D721Med (cell line): ENCODE data around the gene SGCA.

Experiments used
- DNase-seq: peaks from one replicate; pipeline ENCODE4 v3.0.0; 2011; ENCODE audit warnings: low spot score; ENCODE audit not compliant: insufficient read length
- FAIRE-seq: peaks from 2 replicates; lab custom pipeline; 2011; peaks lifted over from hg19 to GRCh38; lab: Jason Lieb, UNC
- CTCF ChIP-seq: IDR thresholded peaks from 2 replicates; pipeline ENCODE4 v1.5.1; 2012; ENCODE audit warnings: mild to moderate bottlenecking, control low read depth; ENCODE audit not compliant: insufficient read depth; ENCODE audit errors: missing control alignments

Gene SGCA

GRCh38 chr17:50161023-50161910 is 4.5 kb upstream of the SGCA start:
- peak; percentile 98 for TF ChIP-seq CTCF
- FAIRE-seq (no peak), DNase-seq (peak; percentile 100)

- no peak for FAIRE-seq
- no peak for DNase-seq
- no peak for TF ChIP-seq CTCF
Measured at GRCh38 chr17:50161911-50162288, 3.9 kb upstream of the SGCA start.

GRCh38 chr17:50162466-50163254 is 3.1 kb upstream of the SGCA start:
- FAIRE-seq = no peak
- no peak for DNase-seq
- no peak for TF ChIP-seq CTCF

GRCh38 chr17:50163843-50164696 is 1.7 kb upstream of the SGCA start:
- no peak for FAIRE-seq
- DNase-seq = no peak
- TF ChIP-seq CTCF = no peak

GRCh38 chr17:50164697-50164988 is 1.2 kb upstream of the SGCA start:
- FAIRE-seq (no peak), DNase-seq (no peak)
- TF ChIP-seq CTCF = no peak

- FAIRE-seq = no peak
- no peak for TF ChIP-seq CTCF
- DNase-seq = no peak
Measured at GRCh38 chr17:50165066-50165465, 739 bp upstream of the SGCA start.
